ENCODE data around the gene IDH1.

GRCh38 chr2:208240619-208241209 lies 14.2 kb downstream of the IDH1 start:
- TF ChIP-seq POLR2A (IDR thresholded peaks at IDR 0.05), result no peak
- TF ChIP-seq, protein P1, sequence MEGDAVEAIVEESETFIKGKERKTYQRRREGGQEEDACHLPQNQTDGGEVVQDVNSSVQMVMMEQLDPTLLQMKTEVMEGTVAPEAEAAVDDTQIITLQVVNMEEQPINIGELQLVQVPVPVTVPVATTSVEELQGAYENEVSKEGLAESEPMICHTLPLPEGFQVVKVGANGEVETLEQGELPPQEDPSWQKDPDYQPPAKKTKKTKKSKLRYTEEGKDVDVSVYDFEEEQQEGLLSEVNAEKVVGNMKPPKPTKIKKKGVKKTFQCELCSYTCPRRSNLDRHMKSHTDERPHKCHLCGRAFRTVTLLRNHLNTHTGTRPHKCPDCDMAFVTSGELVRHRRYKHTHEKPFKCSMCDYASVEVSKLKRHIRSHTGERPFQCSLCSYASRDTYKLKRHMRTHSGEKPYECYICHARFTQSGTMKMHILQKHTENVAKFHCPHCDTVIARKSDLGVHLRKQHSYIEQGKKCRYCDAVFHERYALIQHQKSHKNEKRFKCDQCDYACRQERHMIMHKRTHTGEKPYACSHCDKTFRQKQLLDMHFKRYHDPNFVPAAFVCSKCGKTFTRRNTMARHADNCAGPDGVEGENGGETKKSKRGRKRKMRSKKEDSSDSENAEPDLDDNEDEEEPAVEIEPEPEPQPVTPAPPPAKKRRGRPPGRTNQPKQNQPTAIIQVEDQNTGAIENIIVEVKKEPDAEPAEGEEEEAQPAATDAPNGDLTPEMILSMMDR (IDR thresholded peaks at IDR 0.05), result no peak

All from thyroid gland (tissue), 4 donors.